Memory B cell (primary cell): ENCODE measurements around the gene ATP10B.

Experiments used
- ATAC-seq: fragments of 150-1000 bp; cut with Tn5 transposase; 2 replicates; pipeline ENCODE4 v1.10.0; 2021; ENCODE audit warnings: low read depth, mild to moderate bottlenecking, moderate library complexity
- DNase-seq, 2 donors: peaks; one replicate each; pipeline ENCODE4 v3.0.0; 2022; ENCODE audit warnings: low spot score in 2 of 2
- H3K27ac Mint-ChIP-seq: one replicate; pipeline ENCODE4 v1.8.0; 2022; ENCODE audit warnings: mild to moderate bottlenecking, moderate library complexity, mixed read lengths
- H3K27me3 Mint-ChIP-seq: one replicate; pipeline ENCODE4 v1.8.0; 2022; ENCODE audit warnings: mixed read lengths
- H3K36me3 Mint-ChIP-seq: one replicate; pipeline ENCODE4 v1.8.0; 2022; ENCODE audit warnings: mild to moderate bottlenecking, mixed read lengths
- H3K4me1 Mint-ChIP-seq: one replicate; pipeline ENCODE4 v1.8.0; 2022; ENCODE audit warnings: mixed read lengths
- H3K4me3 Mint-ChIP-seq: one replicate; pipeline ENCODE4 v1.8.0; 2022; ENCODE audit warnings: mild to moderate bottlenecking, moderate library complexity, mixed read lengths
- H3K9me3 Mint-ChIP-seq: one replicate; pipeline ENCODE4 v1.8.0; 2022; ENCODE audit warnings: mixed read lengths

Gene ATP10B

DNA sequence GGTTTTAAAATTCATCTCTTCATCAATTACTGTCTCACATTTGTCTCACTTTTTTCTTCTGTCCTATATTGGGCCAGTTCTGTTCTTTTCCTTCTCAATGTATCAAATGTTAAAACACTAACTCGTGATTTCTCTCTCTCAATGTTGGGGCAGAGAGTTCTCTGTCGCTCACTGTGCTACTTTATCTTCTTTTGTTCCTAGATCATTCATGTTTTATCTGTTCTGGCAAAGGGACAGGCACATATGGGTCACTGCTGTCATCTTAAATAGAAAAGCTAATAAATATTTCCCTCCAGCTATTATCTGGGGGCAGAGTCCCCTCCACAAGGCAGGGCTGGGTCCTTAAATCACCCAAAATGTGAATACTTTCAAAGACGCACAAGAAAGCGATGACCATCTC lies 216.3 kb downstream of the ATP10B start:
- ATAC-seq: no peak
- no peak for DNase-seq
- Mint-ChIP-seq H3K27me3 (peaks cover 16% of the 10 kb centered on the region), H3K27ac (no peak overlapping the region), H3K4me1 (no peaks in the 10 kb centered on the region), H3K9me3 (peaks cover 6% of the 10 kb centered on the region), H3K36me3 (no peaks in the 10 kb centered on the region), H3K4me3 (no peak overlapping the region)

GRCh38 chr5:160635046-160635445 lies 217.0 kb downstream of the ATP10B start:
- Mint-ChIP-seq H3K4me1 (no peaks in the 10 kb centered on the region), H3K27me3 (peaks cover 16% of the 10 kb centered on the region), H3K27ac (no peak overlapping the region), H3K9me3 (peaks cover 6% of the 10 kb centered on the region), H3K36me3 (no peaks in the 10 kb centered on the region), H3K4me3 (no peak overlapping the region)
- DNase-seq (no peak), ATAC-seq (no peak)

GRCh38 chr5:160629003-160629402 lies 223.0 kb downstream of the ATP10B start:
- ATAC-seq: no peak

DNA sequence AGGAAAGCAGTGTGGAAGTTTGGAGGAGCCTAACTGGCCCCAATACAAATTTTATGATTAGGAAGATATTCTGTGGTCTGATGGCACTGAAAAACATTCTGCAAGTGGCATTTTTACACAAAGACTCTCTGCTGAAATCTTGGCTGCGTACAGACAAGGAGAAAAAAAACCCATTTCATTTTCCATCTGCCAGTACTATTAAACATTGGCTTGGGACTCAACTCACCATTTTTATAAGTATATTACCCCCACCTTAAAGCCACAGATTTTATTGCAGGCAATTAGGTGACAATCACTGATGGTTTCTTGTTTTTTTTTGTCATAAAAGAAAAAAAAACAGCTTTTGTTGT lies 223.4 kb downstream of the ATP10B start:
- no peaks in the 10 kb centered on the region for H3K36me3 Mint-ChIP-seq
- ATAC-seq (no peak), DNase-seq (no peak)
- peaks cover 7% of the 10 kb centered on the region for H3K27me3 Mint-ChIP-seq
- H3K9me3 Mint-ChIP-seq: no peaks in the 10 kb centered on the region
- H3K4me1 Mint-ChIP-seq: no peaks in the 10 kb centered on the region
- no peak overlapping the region for H3K27ac Mint-ChIP-seq
- no peak overlapping the region for H3K4me3 Mint-ChIP-seq

More at GRCh38 chr5:160629003-160629402, 223.0 kb downstream of the ATP10B start:
- Mint-ChIP-seq H3K27me3 (peaks cover 7% of the 10 kb centered on the region), H3K9me3 (no peaks in the 10 kb centered on the region), H3K4me3 (no peak overlapping the region), H3K27ac (no peak overlapping the region), H3K4me1 (no peaks in the 10 kb centered on the region), H3K36me3 (no peaks in the 10 kb centered on the region)
- no peak for DNase-seq

- no peaks in the 10 kb centered on the region for H3K4me1 Mint-ChIP-seq
- no peak for ATAC-seq
- no peak overlapping the region for H3K4me3 Mint-ChIP-seq
- no peaks in the 10 kb centered on the region for H3K9me3 Mint-ChIP-seq
- no peaks in the 10 kb centered on the region for H3K36me3 Mint-ChIP-seq
- no peak for DNase-seq
- H3K27ac Mint-ChIP-seq: no peak overlapping the region
- H3K27me3 Mint-ChIP-seq: peaks cover 6% of the 10 kb centered on the region
Measured at GRCh38 chr5:160627921-160628618, 223.9 kb downstream of the ATP10B start.

- DNase-seq (no peak), ATAC-seq (no peak)
- Mint-ChIP-seq H3K36me3 (no peaks in the 10 kb centered on the region), H3K4me3 (no peak overlapping the region), H3K9me3 (no peaks in the 10 kb centered on the region), H3K27me3 (peaks cover 6% of the 10 kb centered on the region), H3K4me1 (no peaks in the 10 kb centered on the region), H3K27ac (no peak overlapping the region)
Measured at GRCh38 chr5:160626322-160626721, 225.7 kb downstream of the ATP10B start.

DNA sequence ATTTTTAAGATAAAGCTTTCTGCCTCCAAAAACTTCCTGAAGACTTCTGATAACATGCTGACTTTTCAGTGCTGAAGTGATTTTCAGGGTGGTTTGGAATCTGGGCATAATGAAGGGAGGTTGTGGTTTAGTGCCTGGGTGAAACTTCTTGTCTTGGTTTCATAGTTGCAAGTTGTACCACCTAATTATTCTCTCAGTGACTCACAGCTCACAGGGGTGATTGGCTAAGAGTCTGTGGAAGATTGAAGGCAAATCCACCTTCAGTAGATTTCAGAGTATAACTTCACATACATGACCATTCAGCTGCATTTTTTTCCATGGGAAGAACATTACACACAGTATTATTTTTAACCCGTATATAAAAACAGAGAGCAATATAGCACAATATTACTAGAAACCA lies 230.5 kb downstream of the ATP10B start:
- Mint-ChIP-seq H3K9me3 (no peaks in the 10 kb centered on the region), H3K36me3 (no peaks in the 10 kb centered on the region), H3K4me1 (no peaks in the 10 kb centered on the region), H3K4me3 (no peak overlapping the region), H3K27ac (no peak overlapping the region), H3K27me3 (peaks cover 3% of the 10 kb centered on the region)
- ATAC-seq: no peak
- no peak for DNase-seq

GRCh38 chr5:160620401-160620800 lies 231.6 kb downstream of the ATP10B start:
- H3K4me3 Mint-ChIP-seq: no peak overlapping the region
- H3K36me3 Mint-ChIP-seq: no peaks in the 10 kb centered on the region
- H3K4me1 Mint-ChIP-seq: no peaks in the 10 kb centered on the region
- H3K27me3 Mint-ChIP-seq: peaks cover 3% of the 10 kb centered on the region
- no peak for ATAC-seq
- no peak overlapping the region for H3K27ac Mint-ChIP-seq
- no peak for DNase-seq
- H3K9me3 Mint-ChIP-seq: no peaks in the 10 kb centered on the region

GRCh38 chr5:160619381-160619780 lies 232.6 kb downstream of the ATP10B start:
- Mint-ChIP-seq H3K27ac (no peak overlapping the region), H3K4me1 (no peaks in the 10 kb centered on the region), H3K4me3 (no peak overlapping the region), H3K36me3 (no peaks in the 10 kb centered on the region), H3K9me3 (no peaks in the 10 kb centered on the region), H3K27me3 (peaks cover under 1% of the 10 kb centered on the region)
- ATAC-seq (no peak), DNase-seq (no peak)

DNA sequence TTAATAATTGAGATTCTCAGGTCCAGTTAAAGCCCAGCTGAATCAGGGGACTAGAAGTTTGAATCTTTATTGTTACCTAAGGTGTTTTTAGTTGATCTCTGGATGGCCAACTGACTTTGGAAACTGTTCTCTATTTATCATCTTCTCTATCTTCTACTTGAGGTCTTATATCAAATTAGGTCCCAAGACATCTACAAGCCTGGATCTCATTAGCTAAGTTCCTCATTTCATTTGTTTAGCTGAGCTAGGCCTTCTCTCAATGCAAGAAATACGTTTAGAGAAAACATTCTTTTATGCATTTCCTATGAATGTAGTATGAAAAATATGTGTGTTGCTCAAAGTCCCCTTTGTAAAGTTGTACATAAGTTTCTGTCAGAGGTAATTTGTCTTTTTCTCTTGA lies 233.7 kb downstream of the ATP10B start:
- H3K36me3 Mint-ChIP-seq: no peaks in the 10 kb centered on the region
- ATAC-seq (no peak), DNase-seq (no peak)
- H3K4me1 Mint-ChIP-seq: peaks cover 3% of the 10 kb centered on the region
- no peaks in the 10 kb centered on the region for H3K9me3 Mint-ChIP-seq
- no peak overlapping the region for H3K27ac Mint-ChIP-seq
- H3K4me3 Mint-ChIP-seq: no peak overlapping the region
- H3K27me3 Mint-ChIP-seq: no peaks in the 10 kb centered on the region

GRCh38 chr5:160616712-160617497 lies 235.1 kb downstream of the ATP10B start:
- no peak overlapping the region for H3K4me3 Mint-ChIP-seq
- DNase-seq (no peak), ATAC-seq (no peak)
- peaks cover 1% of the 10 kb centered on the region for H3K36me3 Mint-ChIP-seq
- H3K27ac Mint-ChIP-seq: no peak overlapping the region
- H3K27me3 Mint-ChIP-seq: peaks cover 3% of the 10 kb centered on the region
- H3K4me1 Mint-ChIP-seq: peaks cover 3% of the 10 kb centered on the region
- H3K9me3 Mint-ChIP-seq: no peaks in the 10 kb centered on the region

DNA sequence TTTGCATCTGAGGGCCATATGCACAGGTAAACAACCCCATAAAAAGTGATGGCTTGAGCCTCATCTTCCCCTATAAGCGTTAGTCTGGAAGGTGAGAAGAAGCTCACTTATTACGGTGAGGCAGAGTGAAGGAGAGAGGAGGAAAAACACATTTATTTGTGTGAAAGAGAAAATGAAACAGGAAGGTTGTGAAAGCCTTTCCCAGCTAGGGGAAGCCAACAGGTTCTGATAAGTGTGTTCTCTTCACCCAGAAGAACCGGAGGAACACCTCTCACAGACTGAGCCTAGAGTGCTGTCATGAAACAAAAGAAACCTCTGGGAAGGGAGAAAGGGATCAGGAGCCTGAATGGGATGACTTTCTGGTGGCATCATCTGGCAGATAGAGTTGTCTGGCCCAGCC lies 237.9 kb downstream of the ATP10B start:
- Mint-ChIP-seq H3K9me3 (no peaks in the 10 kb centered on the region), H3K36me3 (peaks cover 1% of the 10 kb centered on the region), H3K4me1 (peaks cover 3% of the 10 kb centered on the region), H3K4me3 (no peak overlapping the region), H3K27me3 (peaks cover 3% of the 10 kb centered on the region), H3K27ac (no peak overlapping the region)
- DNase-seq (no peak), ATAC-seq (no peak)

GRCh38 chr5:160605266-160605665 lies 246.7 kb downstream of the ATP10B start:
- Mint-ChIP-seq H3K4me3 (no peak overlapping the region), H3K27me3 (no peaks in the 10 kb centered on the region), H3K36me3 (no peaks in the 10 kb centered on the region), H3K9me3 (no peaks in the 10 kb centered on the region), H3K4me1 (no peaks in the 10 kb centered on the region), H3K27ac (no peak overlapping the region)
- ATAC-seq: no peak
- DNase-seq: no peak

- H3K9me3 Mint-ChIP-seq: no peaks in the 10 kb centered on the region
- H3K27me3 Mint-ChIP-seq: no peaks in the 10 kb centered on the region
- DNase-seq (no peak), ATAC-seq (no peak)
- no peak overlapping the region for H3K4me3 Mint-ChIP-seq
- H3K4me1 Mint-ChIP-seq: no peaks in the 10 kb centered on the region
- H3K36me3 Mint-ChIP-seq: no peaks in the 10 kb centered on the region
- no peak overlapping the region for H3K27ac Mint-ChIP-seq
Measured at GRCh38 chr5:160604484-160604883, 247.5 kb downstream of the ATP10B start.

GRCh38 chr5:160602744-160603143 lies 249.3 kb downstream of the ATP10B start:
- H3K36me3 Mint-ChIP-seq: no peaks in the 10 kb centered on the region
- H3K9me3 Mint-ChIP-seq: no peaks in the 10 kb centered on the region
- no peaks in the 10 kb centered on the region for H3K4me1 Mint-ChIP-seq
- no peak for DNase-seq
- no peak overlapping the region for H3K4me3 Mint-ChIP-seq
- no peaks in the 10 kb centered on the region for H3K27me3 Mint-ChIP-seq
- H3K27ac Mint-ChIP-seq: no peak overlapping the region
- no peak for ATAC-seq
